GM23248 (cell line): ENCODE data around the gene MOB3C.

Experiments used
- EZH2 ChIP-seq: fragments of 200-600 bp; sonication (generic); IDR thresholded peaks from 2 replicates; pipeline ENCODE4 v1.6.1; 2018; ENCODE audit warnings: antibody characterized with exemption, mild to moderate bottlenecking; ENCODE audit not compliant: insufficient read depth, poor library complexity, severe bottlenecking
- EZH2phosphoT487 ChIP-seq: fragments of 200-600 bp; sonication (generic); IDR thresholded peaks from 2 replicates; pipeline ENCODE4 v1.6.1; 2018; ENCODE audit warnings: antibody characterized with exemption, moderate library complexity, mild to moderate bottlenecking, low read depth; ENCODE audit not compliant: insufficient read depth

GRCh38 chr1:46655848-46656247 lies 39.2 kb upstream of the MOB3C start:
- TF ChIP-seq EZH2phosphoT487 (no peak), EZH2 (no peak)
